Measurements from ENCODE around the gene ZNHIT3.

ZNHIT3 gene

DNA sequence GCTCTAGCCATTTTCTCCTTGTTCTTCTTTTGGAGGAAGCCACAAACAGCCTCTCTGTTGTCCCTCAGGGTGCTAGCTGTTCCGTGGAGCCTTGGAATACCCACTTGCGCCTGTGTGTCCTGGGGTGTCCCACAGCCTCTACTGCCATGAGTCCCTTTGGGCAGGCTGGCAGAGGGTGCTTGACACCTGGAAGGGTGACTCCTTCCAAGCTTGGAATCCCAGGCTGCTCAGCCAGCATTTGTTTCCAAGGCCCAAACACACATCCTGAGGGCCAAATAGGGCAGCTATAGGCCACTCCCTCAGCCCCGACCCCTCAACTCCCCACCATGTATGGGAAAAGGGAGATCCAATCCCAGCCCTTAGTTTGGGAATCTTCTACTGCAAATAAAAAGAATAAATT lies 14.9 kb downstream of the ZNHIT3 start:
- DNase-seq (ENCODE audit: low read depth in 1 of 2, low spot score in 1 of 2): no peak
- no peaks in the 10 kb centered on the region for H3K27me3 ChIP-seq (ENCODE audit: insufficient read depth, poor library complexity, severe bottlenecking)
- TF ChIP-seq POLR2AphosphoS5 (IDR thresholded peaks at IDR 0.05; ENCODE audit: low read depth): 0 out of 2 replicates have a peak, but pooled peaks have one; percentile 1
- TF ChIP-seq, protein P1, sequence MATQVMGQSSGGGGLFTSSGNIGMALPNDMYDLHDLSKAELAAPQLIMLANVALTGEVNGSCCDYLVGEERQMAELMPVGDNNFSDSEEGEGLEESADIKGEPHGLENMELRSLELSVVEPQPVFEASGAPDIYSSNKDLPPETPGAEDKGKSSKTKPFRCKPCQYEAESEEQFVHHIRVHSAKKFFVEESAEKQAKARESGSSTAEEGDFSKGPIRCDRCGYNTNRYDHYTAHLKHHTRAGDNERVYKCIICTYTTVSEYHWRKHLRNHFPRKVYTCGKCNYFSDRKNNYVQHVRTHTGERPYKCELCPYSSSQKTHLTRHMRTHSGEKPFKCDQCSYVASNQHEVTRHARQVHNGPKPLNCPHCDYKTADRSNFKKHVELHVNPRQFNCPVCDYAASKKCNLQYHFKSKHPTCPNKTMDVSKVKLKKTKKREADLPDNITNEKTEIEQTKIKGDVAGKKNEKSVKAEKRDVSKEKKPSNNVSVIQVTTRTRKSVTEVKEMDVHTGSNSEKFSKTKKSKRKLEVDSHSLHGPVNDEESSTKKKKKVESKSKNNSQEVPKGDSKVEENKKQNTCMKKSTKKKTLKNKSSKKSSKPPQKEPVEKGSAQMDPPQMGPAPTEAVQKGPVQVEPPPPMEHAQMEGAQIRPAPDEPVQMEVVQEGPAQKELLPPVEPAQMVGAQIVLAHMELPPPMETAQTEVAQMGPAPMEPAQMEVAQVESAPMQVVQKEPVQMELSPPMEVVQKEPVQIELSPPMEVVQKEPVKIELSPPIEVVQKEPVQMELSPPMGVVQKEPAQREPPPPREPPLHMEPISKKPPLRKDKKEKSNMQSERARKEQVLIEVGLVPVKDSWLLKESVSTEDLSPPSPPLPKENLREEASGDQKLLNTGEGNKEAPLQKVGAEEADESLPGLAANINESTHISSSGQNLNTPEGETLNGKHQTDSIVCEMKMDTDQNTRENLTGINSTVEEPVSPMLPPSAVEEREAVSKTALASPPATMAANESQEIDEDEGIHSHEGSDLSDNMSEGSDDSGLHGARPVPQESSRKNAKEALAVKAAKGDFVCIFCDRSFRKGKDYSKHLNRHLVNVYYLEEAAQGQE (IDR thresholded peaks at IDR 0.05; ENCODE audit: insufficient replicate concordance, low read depth): no peak
- TF ChIP-seq, protein P2, sequence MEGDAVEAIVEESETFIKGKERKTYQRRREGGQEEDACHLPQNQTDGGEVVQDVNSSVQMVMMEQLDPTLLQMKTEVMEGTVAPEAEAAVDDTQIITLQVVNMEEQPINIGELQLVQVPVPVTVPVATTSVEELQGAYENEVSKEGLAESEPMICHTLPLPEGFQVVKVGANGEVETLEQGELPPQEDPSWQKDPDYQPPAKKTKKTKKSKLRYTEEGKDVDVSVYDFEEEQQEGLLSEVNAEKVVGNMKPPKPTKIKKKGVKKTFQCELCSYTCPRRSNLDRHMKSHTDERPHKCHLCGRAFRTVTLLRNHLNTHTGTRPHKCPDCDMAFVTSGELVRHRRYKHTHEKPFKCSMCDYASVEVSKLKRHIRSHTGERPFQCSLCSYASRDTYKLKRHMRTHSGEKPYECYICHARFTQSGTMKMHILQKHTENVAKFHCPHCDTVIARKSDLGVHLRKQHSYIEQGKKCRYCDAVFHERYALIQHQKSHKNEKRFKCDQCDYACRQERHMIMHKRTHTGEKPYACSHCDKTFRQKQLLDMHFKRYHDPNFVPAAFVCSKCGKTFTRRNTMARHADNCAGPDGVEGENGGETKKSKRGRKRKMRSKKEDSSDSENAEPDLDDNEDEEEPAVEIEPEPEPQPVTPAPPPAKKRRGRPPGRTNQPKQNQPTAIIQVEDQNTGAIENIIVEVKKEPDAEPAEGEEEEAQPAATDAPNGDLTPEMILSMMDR (IDR thresholded peaks at IDR 0.05; ENCODE audit: insufficient read depth, low read length): no peak
- TF ChIP-seq GABPA (IDR thresholded peaks at IDR 0.05; ENCODE audit: low read depth): no peak
- TF ChIP-seq SPI1 (IDR thresholded peaks at IDR 0.05; ENCODE audit: borderline replicate concordance, low read depth): no peak
- no peak overlapping the region for H3K4me3 ChIP-seq (replicated peaks; ENCODE audit: insufficient read depth, low read length)
- H3K27ac ChIP-seq (replicated peaks): no peak overlapping the region

DNA sequence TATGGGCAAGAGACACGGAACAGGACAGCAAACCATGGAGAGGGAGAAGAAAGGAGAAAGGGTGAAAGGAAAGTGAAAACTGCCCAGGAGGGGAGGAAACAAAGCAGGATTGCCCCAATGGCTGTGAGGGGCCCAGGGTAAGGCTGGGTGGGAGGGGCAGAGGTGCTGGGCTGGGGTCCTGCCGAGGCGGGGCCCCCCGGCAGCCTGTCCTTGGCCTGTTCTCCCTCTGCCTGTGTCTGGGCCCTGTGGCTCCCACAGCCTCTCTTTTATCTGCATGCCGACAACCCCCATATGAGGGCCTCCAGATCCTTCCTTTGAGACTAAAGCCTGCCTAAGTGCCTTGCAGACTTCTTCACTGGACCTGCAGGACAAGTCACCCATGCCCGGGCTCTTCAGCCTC lies 15.5 kb downstream of the ZNHIT3 start:
- H3K27ac ChIP-seq (replicated peaks): no peak overlapping the region
- H3K4me3 ChIP-seq (replicated peaks; ENCODE audit: insufficient read depth, low read length): no peak overlapping the region
- H3K27me3 ChIP-seq (ENCODE audit: insufficient read depth, poor library complexity, severe bottlenecking): no peaks in the 10 kb centered on the region
- no peak for DNase-seq (ENCODE audit: low read depth in 1 of 2, low spot score in 1 of 2)
- TF ChIP-seq POLR2AphosphoS5 (IDR thresholded peaks at IDR 0.05; ENCODE audit: low read depth) (no peak), GABPA (IDR thresholded peaks at IDR 0.05; ENCODE audit: low read depth) (no peak), SPI1 (IDR thresholded peaks at IDR 0.05; ENCODE audit: borderline replicate concordance, low read depth) (no peak)
- TF ChIP-seq, protein P1 (IDR thresholded peaks at IDR 0.05; ENCODE audit: insufficient replicate concordance, low read depth): no peak
- TF ChIP-seq, protein P2 (IDR thresholded peaks at IDR 0.05; ENCODE audit: insufficient read depth, low read length): no peak

DNA sequence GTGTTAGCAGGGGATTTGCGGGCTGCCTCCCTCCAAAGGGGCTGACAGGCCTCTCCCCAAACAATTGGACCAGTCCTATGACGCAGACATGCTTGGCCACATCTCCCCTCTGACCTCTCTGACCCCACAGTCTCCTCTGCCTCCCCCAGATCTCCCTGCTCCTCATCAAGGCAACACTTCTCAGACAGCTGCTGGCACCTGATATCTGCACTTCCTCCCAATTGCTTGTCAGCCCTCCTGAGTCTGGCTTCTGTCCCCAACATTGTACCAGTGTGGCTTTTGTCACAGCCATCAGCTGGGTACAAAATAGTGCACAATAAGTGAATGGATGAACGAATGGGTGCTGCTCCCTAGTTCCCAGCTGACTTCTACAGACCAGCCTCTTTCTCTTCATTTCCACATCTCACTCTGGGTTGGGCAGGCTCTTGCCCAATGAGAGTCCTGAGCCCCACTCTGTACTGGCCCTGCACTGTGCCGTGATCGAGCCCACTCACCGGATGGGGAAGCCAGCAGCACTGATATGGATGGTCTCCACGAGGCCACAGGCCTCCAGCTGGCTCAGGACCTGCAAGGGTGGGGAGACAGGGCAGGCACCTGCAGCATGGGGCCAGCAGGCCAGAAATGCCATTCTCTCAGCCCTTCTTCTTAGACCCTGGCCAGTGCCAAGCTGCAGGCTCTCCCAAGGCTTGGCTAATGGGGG lies 17.1 kb downstream of the ZNHIT3 start:
- Histone ChIP-seq H3K27me3 (ENCODE audit: insufficient read depth, poor library complexity, severe bottlenecking) (no peaks in the 10 kb centered on the region), H3K27ac (replicated peaks) (no peak overlapping the region)
- TF ChIP-seq POLR2AphosphoS5 (IDR thresholded peaks at IDR 0.05; ENCODE audit: low read depth) (no peak), GABPA (IDR thresholded peaks at IDR 0.05; ENCODE audit: low read depth) (no peak), SPI1 (IDR thresholded peaks at IDR 0.05; ENCODE audit: borderline replicate concordance, low read depth) (no peak)
- TF ChIP-seq, protein P2 (IDR thresholded peaks at IDR 0.05; ENCODE audit: insufficient read depth, low read length): no peak
- TF ChIP-seq, protein P1 (IDR thresholded peaks at IDR 0.05; ENCODE audit: insufficient replicate concordance, low read depth): no peak

More for the DNA sequence above, 17.1 kb downstream of the ZNHIT3 start:
- DNase-seq (ENCODE audit: low read depth in 1 of 2, low spot score in 1 of 2): no peak
- no peak overlapping the region for H3K4me3 ChIP-seq (replicated peaks; ENCODE audit: insufficient read depth, low read length)

Data from HL-60 (cell line).